ENCODE data around the gene LINC01488. TPM values are rescaled to one million over a fixed set of nuclear protein-coding genes. Genes with fewer than 3 reads are reported as not detected.

Gene LINC01488
- total and polyA plus RNA-seq, 2 experiments from 2014 or later = not detected

DNA sequence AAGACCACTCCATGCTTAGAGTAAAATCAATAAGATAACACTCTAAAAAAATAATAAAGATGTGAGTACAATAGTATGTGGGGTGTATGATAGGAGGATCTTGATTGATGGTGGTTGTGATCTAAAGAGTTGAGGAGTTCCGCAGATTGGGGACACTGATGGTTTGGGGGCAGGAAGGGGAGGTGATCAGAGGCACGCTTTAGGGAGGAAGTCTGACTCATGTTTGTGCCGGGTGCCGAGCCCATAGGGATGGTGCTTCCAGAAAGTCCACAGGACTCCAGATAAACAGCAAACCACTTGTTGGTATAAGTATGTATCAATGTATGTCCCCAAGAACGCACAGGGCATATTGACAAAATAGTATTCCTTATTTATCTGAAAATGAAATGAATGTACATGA is 27.5 kb downstream of the LINC01488 start:
- no peaks in the 10 kb centered on the region for H4K20me1 ChIP-seq (replicated peaks; ENCODE audit: insufficient read depth)
- H3K4me2 ChIP-seq = no peak overlapping the region
- no peaks in the 10 kb centered on the region for H3K36me3 ChIP-seq (ENCODE audit: insufficient read depth)
- peaks cover 8% of the 10 kb centered on the region; the same call in 2 of the 3 replicates for H3K9me3 Mint-ChIP-seq
- no peaks in the 10 kb centered on the region for H3K27me3 ChIP-seq (ENCODE audit: insufficient read depth)
- H3K4me1 ChIP-seq (ENCODE audit: insufficient read depth) = no peaks in the 10 kb centered on the region
- H3K36me3 Mint-ChIP-seq (ENCODE audit: low read depth) = no peaks in the 10 kb centered on the region; the same call in 2 of the 3 replicates
- H3K27ac ChIP-seq (ENCODE audit: low read depth) = no peak overlapping the region
- H3K27ac Mint-ChIP-seq = no peak overlapping the region
- DNase-seq (ENCODE audit: low spot score) (no peak), ATAC-seq (no peak)
- H3F3A ChIP-seq (replicated peaks; ENCODE audit: low read depth) = no peaks in the 10 kb centered on the region
- no peak overlapping the region for H3K4me3 Mint-ChIP-seq
- no peak overlapping the region for H2AFZ ChIP-seq
- no peak overlapping the region for H3K4me3 ChIP-seq
- H3K4me1 Mint-ChIP-seq = no peaks in the 10 kb centered on the region; the same call in 2 of the 3 replicates
- H3K27me3 Mint-ChIP-seq (ENCODE audit: insufficient read depth, low read depth, poor library complexity) = peaks cover 9% of the 10 kb centered on the region
- TF ChIP-seq ZNF331 (CRISPR knock-in tag; IDR thresholded peaks at IDR 0.05; ENCODE audit: low read depth) (no peak), POLR2AphosphoS5 (IDR thresholded peaks at IDR 0.05; ENCODE audit: low read depth) (no peak), CREB1 (CRISPR knock-in tag; IDR thresholded peaks at IDR 0.05; ENCODE audit: low read depth) (no peak), STAT1 (IDR thresholded peaks at IDR 0.05; ENCODE audit: unreplicated experiment) (no peak), NANOG (IDR thresholded peaks at IDR 0.05; ENCODE audit: borderline replicate concordance) (no peak), EZH2 (IDR thresholded peaks at IDR 0.05; ENCODE audit: low read depth, unreplicated experiment) (no peak), ZNF114 (CRISPR knock-in tag; IDR thresholded peaks at IDR 0.05) (no peak), EZH2phosphoT487 (IDR thresholded peaks at IDR 0.05; ENCODE audit: unreplicated experiment) (no peak), JUNB (IDR thresholded peaks at IDR 0.05; ENCODE audit: unreplicated experiment) (no peak)
- TF ChIP-seq, protein P1, sequence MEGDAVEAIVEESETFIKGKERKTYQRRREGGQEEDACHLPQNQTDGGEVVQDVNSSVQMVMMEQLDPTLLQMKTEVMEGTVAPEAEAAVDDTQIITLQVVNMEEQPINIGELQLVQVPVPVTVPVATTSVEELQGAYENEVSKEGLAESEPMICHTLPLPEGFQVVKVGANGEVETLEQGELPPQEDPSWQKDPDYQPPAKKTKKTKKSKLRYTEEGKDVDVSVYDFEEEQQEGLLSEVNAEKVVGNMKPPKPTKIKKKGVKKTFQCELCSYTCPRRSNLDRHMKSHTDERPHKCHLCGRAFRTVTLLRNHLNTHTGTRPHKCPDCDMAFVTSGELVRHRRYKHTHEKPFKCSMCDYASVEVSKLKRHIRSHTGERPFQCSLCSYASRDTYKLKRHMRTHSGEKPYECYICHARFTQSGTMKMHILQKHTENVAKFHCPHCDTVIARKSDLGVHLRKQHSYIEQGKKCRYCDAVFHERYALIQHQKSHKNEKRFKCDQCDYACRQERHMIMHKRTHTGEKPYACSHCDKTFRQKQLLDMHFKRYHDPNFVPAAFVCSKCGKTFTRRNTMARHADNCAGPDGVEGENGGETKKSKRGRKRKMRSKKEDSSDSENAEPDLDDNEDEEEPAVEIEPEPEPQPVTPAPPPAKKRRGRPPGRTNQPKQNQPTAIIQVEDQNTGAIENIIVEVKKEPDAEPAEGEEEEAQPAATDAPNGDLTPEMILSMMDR (conservative IDR thresholded peaks at IDR 0.05; ENCODE audit: low read depth in 2 of 2) = no peak
- TF ChIP-seq, protein P2, sequence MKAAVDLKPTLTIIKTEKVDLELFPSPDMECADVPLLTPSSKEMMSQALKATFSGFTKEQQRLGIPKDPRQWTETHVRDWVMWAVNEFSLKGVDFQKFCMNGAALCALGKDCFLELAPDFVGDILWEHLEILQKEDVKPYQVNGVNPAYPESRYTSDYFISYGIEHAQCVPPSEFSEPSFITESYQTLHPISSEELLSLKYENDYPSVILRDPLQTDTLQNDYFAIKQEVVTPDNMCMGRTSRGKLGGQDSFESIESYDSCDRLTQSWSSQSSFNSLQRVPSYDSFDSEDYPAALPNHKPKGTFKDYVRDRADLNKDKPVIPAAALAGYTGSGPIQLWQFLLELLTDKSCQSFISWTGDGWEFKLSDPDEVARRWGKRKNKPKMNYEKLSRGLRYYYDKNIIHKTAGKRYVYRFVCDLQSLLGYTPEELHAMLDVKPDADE (IDR thresholded peaks at IDR 0.05) = no peak
- TF ChIP-seq, protein P3, sequence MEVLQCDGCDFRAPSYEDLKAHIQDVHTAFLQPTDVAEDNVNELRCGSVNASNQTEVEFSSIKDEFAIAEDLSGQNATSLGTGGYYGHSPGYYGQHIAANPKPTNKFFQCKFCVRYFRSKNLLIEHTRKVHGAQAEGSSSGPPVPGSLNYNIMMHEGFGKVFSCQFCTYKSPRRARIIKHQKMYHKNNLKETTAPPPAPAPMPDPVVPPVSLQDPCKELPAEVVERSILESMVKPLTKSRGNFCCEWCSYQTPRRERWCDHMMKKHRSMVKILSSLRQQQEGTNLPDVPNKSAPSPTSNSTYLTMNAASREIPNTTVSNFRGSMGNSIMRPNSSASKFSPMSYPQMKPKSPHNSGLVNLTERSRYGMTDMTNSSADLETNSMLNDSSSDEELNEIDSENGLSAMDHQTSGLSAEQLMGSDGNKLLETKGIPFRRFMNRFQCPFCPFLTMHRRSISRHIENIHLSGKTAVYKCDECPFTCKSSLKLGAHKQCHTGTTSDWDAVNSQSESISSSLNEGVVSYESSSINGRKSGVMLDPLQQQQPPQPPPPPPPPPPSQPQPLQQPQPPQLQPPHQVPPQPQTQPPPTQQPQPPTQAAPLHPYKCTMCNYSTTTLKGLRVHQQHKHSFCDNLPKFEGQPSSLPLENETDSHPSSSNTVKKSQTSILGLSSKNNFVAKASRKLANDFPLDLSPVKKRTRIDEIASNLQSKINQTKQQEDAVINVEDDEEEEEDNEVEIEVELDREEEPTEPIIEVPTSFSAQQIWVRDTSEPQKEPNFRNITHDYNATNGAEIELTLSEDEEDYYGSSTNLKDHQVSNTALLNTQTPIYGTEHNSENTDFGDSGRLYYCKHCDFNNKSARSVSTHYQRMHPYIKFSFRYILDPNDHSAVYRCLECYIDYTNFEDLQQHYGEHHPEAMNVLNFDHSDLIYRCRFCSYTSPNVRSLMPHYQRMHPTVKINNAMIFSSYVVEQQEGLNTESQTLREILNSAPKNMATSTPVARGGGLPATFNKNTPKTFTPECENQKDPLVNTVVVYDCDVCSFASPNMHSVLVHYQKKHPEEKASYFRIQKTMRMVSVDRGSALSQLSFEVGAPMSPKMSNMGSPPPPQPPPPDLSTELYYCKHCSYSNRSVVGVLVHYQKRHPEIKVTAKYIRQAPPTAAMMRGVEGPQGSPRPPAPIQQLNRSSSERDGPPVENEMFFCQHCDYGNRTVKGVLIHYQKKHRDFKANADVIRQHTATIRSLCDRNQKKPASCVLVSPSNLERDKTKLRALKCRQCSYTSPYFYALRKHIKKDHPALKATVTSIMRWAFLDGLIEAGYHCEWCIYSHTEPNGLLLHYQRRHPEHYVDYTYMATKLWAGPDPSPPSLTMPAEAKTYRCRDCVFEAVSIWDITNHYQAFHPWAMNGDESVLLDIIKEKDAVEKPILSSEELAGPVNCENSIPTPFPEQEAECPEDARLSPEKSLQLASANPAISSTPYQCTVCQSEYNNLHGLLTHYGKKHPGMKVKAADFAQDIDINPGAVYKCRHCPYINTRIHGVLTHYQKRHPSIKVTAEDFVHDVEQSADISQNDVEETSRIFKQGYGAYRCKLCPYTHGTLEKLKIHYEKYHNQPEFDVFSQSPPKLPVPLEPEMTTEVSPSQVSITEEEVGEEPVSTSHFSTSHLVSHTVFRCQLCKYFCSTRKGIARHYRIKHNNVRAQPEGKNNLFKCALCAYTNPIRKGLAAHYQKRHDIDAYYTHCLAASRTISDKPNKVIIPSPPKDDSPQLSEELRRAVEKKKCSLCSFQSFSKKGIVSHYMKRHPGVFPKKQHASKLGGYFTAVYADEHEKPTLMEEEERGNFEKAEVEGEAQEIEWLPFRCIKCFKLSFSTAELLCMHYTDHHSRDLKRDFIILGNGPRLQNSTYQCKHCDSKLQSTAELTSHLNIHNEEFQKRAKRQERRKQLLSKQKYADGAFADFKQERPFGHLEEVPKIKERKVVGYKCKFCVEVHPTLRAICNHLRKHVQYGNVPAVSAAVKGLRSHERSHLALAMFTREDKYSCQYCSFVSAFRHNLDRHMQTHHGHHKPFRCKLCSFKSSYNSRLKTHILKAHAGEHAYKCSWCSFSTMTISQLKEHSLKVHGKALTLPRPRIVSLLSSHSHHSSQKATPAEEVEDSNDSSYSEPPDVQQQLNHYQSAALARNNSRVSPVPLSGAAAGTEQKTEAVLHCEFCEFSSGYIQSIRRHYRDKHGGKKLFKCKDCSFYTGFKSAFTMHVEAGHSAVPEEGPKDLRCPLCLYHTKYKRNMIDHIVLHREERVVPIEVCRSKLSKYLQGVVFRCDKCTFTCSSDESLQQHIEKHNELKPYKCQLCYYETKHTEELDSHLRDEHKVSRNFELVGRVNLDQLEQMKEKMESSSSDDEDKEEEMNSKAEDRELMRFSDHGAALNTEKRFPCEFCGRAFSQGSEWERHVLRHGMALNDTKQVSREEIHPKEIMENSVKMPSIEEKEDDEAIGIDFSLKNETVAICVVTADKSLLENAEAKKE (CRISPR knock-in tag; IDR thresholded peaks at IDR 0.05) = no peak
- TF ChIP-seq, protein P4, sequence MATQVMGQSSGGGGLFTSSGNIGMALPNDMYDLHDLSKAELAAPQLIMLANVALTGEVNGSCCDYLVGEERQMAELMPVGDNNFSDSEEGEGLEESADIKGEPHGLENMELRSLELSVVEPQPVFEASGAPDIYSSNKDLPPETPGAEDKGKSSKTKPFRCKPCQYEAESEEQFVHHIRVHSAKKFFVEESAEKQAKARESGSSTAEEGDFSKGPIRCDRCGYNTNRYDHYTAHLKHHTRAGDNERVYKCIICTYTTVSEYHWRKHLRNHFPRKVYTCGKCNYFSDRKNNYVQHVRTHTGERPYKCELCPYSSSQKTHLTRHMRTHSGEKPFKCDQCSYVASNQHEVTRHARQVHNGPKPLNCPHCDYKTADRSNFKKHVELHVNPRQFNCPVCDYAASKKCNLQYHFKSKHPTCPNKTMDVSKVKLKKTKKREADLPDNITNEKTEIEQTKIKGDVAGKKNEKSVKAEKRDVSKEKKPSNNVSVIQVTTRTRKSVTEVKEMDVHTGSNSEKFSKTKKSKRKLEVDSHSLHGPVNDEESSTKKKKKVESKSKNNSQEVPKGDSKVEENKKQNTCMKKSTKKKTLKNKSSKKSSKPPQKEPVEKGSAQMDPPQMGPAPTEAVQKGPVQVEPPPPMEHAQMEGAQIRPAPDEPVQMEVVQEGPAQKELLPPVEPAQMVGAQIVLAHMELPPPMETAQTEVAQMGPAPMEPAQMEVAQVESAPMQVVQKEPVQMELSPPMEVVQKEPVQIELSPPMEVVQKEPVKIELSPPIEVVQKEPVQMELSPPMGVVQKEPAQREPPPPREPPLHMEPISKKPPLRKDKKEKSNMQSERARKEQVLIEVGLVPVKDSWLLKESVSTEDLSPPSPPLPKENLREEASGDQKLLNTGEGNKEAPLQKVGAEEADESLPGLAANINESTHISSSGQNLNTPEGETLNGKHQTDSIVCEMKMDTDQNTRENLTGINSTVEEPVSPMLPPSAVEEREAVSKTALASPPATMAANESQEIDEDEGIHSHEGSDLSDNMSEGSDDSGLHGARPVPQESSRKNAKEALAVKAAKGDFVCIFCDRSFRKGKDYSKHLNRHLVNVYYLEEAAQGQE (IDR thresholded peaks at IDR 0.05; ENCODE audit: unreplicated experiment) = no peak
- H3K9me2 ChIP-seq (ENCODE audit: insufficient read depth) = no peaks in the 10 kb centered on the region
- H3K79me2 ChIP-seq (replicated peaks; ENCODE audit: insufficient read depth) = no peaks in the 10 kb centered on the region
